ENCODE measurements around the gene AKAP8L.

DNA sequence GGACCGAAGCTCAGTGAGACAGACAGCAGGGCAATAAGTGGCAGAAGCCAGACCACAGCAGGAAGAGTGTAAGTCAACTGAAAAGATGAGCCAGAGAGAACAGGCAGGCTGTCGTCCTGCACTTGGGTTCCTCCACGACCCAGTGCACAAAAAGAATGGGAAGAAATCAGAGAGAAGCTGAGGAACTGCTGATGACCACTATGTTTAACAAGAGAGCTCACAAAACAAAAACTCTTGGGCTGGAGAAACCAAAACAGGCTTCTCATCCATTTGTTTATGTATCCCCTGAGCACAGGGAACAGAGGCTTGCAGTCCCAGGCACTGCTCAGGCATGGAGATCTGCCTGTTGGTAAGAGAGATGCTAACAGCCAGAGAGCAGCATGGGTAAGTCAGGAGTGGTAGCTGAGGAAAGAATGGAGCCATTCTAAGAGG is 14.0 kb downstream of the AKAP8L start:
- TF ChIP-seq, protein P1, sequence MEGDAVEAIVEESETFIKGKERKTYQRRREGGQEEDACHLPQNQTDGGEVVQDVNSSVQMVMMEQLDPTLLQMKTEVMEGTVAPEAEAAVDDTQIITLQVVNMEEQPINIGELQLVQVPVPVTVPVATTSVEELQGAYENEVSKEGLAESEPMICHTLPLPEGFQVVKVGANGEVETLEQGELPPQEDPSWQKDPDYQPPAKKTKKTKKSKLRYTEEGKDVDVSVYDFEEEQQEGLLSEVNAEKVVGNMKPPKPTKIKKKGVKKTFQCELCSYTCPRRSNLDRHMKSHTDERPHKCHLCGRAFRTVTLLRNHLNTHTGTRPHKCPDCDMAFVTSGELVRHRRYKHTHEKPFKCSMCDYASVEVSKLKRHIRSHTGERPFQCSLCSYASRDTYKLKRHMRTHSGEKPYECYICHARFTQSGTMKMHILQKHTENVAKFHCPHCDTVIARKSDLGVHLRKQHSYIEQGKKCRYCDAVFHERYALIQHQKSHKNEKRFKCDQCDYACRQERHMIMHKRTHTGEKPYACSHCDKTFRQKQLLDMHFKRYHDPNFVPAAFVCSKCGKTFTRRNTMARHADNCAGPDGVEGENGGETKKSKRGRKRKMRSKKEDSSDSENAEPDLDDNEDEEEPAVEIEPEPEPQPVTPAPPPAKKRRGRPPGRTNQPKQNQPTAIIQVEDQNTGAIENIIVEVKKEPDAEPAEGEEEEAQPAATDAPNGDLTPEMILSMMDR (conservative IDR thresholded peaks at IDR 0.05 in 1 of 2, IDR thresholded peaks at IDR 0.05 in 1 of 2; ENCODE audit: low read depth in 1 of 2, low read length in 2 of 2): no peak
- TF ChIP-seq EZH2 (IDR thresholded peaks at IDR 0.05; ENCODE audit: low read length, missing control alignments): no peak

Measured in fibroblast of lung (primary cell).